ENCODE data around the gene MGAT1.
"Not testable (repeated sequence)": the region's sequence is repeated elsewhere in the genome, so short reads cannot be mapped to it uniquely, and the experiment has no call there.

The MGAT1 gene

DNA sequence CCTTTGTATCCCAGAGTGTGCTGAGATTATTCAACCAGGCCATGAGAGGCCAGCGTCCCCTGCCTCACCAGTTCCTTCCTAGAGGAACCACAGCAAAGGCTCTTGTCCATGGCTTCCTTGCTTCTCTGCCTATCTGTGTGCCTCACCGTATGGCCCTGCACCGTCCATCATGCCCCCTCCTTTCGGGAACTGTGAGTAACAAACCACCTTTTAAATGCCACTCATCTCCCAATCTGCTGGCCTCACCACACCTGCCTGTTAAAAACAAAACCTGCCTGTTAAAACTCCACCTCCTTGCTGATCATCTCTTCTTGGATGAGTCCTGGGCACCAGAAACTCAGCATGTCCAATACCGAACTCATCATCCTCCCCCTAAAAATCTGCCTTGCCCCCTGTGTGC lies 58.4 kb downstream of the MGAT1 start:
- WGBS (ENCODE audit: insufficient coverage, insufficient read length) = no CpG with 5 or more reads among the region's 5 CpGs
- Histone ChIP-seq H3K27me3 (ENCODE audit: control insufficient read depth, insufficient read depth, low read length) (no peaks in the 10 kb centered on the region), H3K9me3 (ENCODE audit: control insufficient read depth, insufficient read depth, low read length) (no peaks in the 10 kb centered on the region)

DNA sequence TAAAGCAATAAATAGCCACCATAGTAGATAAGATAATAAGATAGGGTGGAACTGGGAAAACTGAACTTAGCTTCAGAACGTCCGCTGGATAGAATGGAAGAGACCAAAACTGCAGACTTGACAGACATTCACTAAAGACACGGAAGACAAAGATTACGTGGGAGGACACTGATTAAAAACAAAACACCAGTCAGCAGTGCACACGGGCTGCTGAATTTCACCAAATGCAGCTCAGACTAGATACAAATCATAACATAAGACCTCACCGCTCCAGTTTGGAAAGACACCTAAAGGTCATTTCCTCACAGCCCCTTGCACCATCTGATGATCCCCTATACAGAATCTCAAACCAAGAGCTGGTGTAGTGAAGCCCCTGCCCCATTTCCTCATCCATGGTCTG lies 59.9 kb downstream of the MGAT1 start:
- no peak for DNase-seq (ENCODE audit: low read depth, low spot score)
- no peaks in the 10 kb centered on the region for H3K4me1 ChIP-seq (ENCODE audit: control insufficient read depth, insufficient read depth, low read length)
- H3K27me3 ChIP-seq (ENCODE audit: control insufficient read depth, insufficient read depth, low read length) = no peaks in the 10 kb centered on the region
- H3K4me3 ChIP-seq (ENCODE audit: low read length) = no peak overlapping the region
- no peak overlapping the region for H3K27ac ChIP-seq (ENCODE audit: low read length)
- no CpG with 5 or more reads among the region's 6 CpGs for WGBS (ENCODE audit: insufficient coverage, insufficient read length)
- H3K36me3 ChIP-seq (ENCODE audit: control insufficient read depth, insufficient read depth, low read length) = no peaks in the 10 kb centered on the region
- no peaks in the 10 kb centered on the region for H3K9me3 ChIP-seq (ENCODE audit: control insufficient read depth, insufficient read depth, low read length)

More for the DNA sequence above, 58.4 kb downstream of the MGAT1 start:
- H3K4me1 ChIP-seq (ENCODE audit: control insufficient read depth, insufficient read depth, low read length) = no peaks in the 10 kb centered on the region
- no peaks in the 10 kb centered on the region for H3K36me3 ChIP-seq (ENCODE audit: control insufficient read depth, insufficient read depth, low read length)
- no peak overlapping the region for H3K27ac ChIP-seq (ENCODE audit: low read length)
- no peak overlapping the region for H3K4me3 ChIP-seq (ENCODE audit: low read length)
- no peak for DNase-seq (ENCODE audit: low read depth, low spot score)

DNA sequence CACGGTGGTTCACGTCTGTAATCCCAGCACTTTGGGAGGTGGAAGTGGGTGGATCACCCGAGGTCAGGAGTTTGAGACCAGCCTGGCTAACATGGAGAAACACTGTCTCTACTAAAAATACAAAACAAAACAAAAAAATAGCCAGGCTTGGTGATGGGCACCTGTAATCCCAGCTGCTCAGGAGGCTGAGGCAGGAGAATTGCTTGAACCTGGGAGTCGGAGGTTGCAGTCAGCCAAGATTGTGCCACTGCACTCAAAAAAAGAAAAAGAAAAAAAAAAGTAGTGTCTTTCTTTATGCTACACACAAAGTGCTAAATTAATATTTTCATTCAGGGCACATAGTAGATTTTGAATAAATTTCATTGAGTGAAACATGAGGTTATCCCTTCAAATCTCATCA lies 61.7 kb downstream of the MGAT1 start:
- H3K27ac ChIP-seq (ENCODE audit: low read length); H3K4me3 ChIP-seq (ENCODE audit: low read length); DNase-seq (ENCODE audit: low read depth, low spot score); H3K9me3 ChIP-seq (ENCODE audit: control insufficient read depth, insufficient read depth, low read length); H3K27me3 ChIP-seq (ENCODE audit: control insufficient read depth, insufficient read depth, low read length); H3K4me1 ChIP-seq (ENCODE audit: control insufficient read depth, insufficient read depth, low read length); H3K36me3 ChIP-seq (ENCODE audit: control insufficient read depth, insufficient read depth, low read length): not testable (repeated sequence)
- no CpG with 5 or more reads among the region's 4 CpGs for WGBS (ENCODE audit: insufficient coverage, insufficient read length)

DNA sequence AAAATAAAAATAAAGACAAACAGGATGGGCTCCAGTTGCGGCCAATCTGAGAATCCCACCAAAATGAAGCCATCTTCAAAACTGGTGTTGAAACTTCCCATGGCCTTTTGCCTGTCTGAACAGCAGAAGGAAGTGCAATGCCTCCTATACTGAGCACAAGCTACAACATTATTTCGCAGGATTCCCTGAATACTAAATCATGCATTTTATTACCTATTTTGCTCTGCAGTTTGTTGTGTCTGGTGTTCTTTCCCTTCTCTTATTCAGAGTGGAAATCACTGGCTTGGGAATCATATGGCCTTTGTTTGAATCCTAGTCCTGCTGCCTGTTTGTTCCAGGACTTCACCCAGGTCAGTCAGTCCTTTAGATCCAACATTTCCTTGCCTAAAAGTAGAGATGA lies 62.6 kb downstream of the MGAT1 start, which contains the start of gene OR2Y1:
Gene OR2Y1, minus strand, starts transcription at position 101 of the 400 bp plus-strand sequence. Its CDS starts 0 bp downstream, at position 101.
- Histone ChIP-seq H3K27ac (ENCODE audit: low read length) (no peak within 1 kb of the TSS), H3K27me3 (ENCODE audit: control insufficient read depth, insufficient read depth, low read length) (no peaks in the 10 kb centered on the region), H3K4me1 (ENCODE audit: control insufficient read depth, insufficient read depth, low read length) (no peaks in the 10 kb centered on the region), H3K36me3 (ENCODE audit: control insufficient read depth, insufficient read depth, low read length) (no peaks in the 10 kb centered on the region), H3K4me3 (ENCODE audit: low read length) (no peak within 1 kb of the TSS), H3K9me3 (ENCODE audit: control insufficient read depth, insufficient read depth, low read length) (no peaks in the 10 kb centered on the region)
- DNase-seq (ENCODE audit: low read depth, low spot score) = no peak
- no CpG with 5 or more reads among the region's 2 CpGs for WGBS (ENCODE audit: insufficient coverage, insufficient read length)

DNA sequence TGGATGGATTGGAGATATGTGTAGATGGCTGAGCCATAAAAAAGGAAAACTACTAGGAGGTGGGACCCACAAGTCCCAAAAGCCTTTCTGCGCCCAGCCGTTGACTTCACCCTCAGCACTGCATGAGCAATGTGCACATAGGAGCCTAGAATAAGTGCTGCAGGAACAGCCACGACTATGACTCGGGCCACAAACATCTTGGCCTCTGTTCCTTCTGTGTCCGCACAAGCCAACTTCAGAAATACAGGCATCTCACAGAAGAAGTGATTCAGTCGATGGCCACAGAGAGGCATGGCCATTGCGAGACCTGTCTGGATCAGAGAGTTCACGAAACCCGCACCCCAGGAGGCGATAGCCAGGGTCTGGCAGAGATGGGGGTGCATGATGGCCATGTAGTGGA lies 63.3 kb downstream of the MGAT1 start:
- Histone ChIP-seq H3K9me3 (ENCODE audit: control insufficient read depth, insufficient read depth, low read length) (no peaks in the 10 kb centered on the region), H3K36me3 (ENCODE audit: control insufficient read depth, insufficient read depth, low read length) (no peaks in the 10 kb centered on the region), H3K27me3 (ENCODE audit: control insufficient read depth, insufficient read depth, low read length) (no peaks in the 10 kb centered on the region), H3K27ac (ENCODE audit: low read length) (no peak overlapping the region), H3K4me1 (ENCODE audit: control insufficient read depth, insufficient read depth, low read length) (no peaks in the 10 kb centered on the region), H3K4me3 (ENCODE audit: low read length) (no peak overlapping the region)
- WGBS (ENCODE audit: insufficient coverage, insufficient read length) = no CpG with 5 or more reads among the region's 10 CpGs
- DNase-seq (ENCODE audit: low read depth, low spot score) = no peak

DNA sequence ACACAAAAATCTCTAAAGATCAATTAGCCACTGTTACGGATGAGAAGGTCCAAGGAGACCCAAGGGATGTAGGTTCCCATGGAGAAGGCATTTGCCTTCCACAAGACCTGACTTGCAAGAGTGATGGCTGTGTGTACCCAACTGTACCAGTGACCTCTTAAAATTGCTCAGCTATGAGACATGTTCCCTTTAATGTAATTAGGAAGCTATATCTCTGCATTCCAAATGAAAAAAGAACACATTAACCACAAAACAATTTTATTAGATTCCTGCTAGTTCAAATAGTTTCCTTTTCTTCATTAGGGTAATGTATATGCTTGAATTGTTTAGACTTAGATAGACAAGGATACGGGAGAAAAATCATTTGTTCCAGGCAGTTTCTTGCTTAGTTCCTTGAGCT lies 66.1 kb downstream of the MGAT1 start:
- Histone ChIP-seq H3K36me3 (ENCODE audit: control insufficient read depth, insufficient read depth, low read length) (no peaks in the 10 kb centered on the region), H3K27ac (ENCODE audit: low read length) (no peak overlapping the region), H3K9me3 (ENCODE audit: control insufficient read depth, insufficient read depth, low read length) (no peaks in the 10 kb centered on the region), H3K4me3 (ENCODE audit: low read length) (no peak overlapping the region), H3K27me3 (ENCODE audit: control insufficient read depth, insufficient read depth, low read length) (no peaks in the 10 kb centered on the region), H3K4me1 (ENCODE audit: control insufficient read depth, insufficient read depth, low read length) (no peaks in the 10 kb centered on the region)
- WGBS (ENCODE audit: insufficient coverage, insufficient read length) = no CpG with 5 or more reads among the region's 2 CpGs
- DNase-seq (ENCODE audit: low read depth, low spot score) = no peak

Data from iPS DF 6.9 (cell line).